ENCODE data around the gene PAOX.

- no peak for TF ChIP-seq POLR2A (IDR thresholded peaks at IDR 0.05)
- TF ChIP-seq CTCF (IDR thresholded peaks at IDR 0.05), result no peak
- TF ChIP-seq POLR2AphosphoS5 (IDR thresholded peaks at IDR 0.05), result no peak
- no peak for TF ChIP-seq EP300 (IDR thresholded peaks at IDR 0.05)
These were observed 10.9 kb upstream of the PAOX start for GRCh38 chr10:133368153-133368552.
